MCF 10A (cell line): ENCODE data around the gene CRTC1. TPM values are rescaled to one million over a fixed set of nuclear protein-coding genes. Genes with fewer than 3 reads are reported as not detected.

ENCODE experiments used
- BruUV-seq: library from RNA; stranded (reverse); fragments of 400-500 nt; replicated peaks from 2 replicates; lab custom pipeline; 2021; lab: Mats Ljungman, UMichigan
- CTCF ChIA-PET: fragments of 300-600 bp; sonication (Branson Sonifier 250); formaldehyde crosslinking; extraction: SDS; loops from one replicate; lab custom pipeline; 2021; ENCODE audit warnings: antibody characterized with exemption, inconsistent platforms; lab: Yijun Ruan, JAX
- POLR2A ChIA-PET: fragments of 300-600, 350-650 bp; sonication (Branson Sonifier 250); formaldehyde crosslinking; extraction: SDS; loops from one replicate; lab custom pipeline; 2020; ENCODE audit warnings: antibody characterized with exemption, inconsistent platforms; lab: Yijun Ruan, JAX
- DNase-seq: peaks from one replicate; pipeline ENCODE4 v3.0.0-alpha.2; 2018; ENCODE audit not compliant: unreplicated experiment
- H3K27ac Mint-ChIP-seq: one replicate; pipeline ENCODE4 v1.8.0; 2022; ENCODE audit warnings: mild to moderate bottlenecking, low read depth, mixed read lengths; ENCODE audit not compliant: unreplicated experiment
- H3K27me3 Mint-ChIP-seq: one replicate; pipeline ENCODE4 v1.8.0; 2022; ENCODE audit warnings: mixed read lengths; ENCODE audit not compliant: insufficient read depth, unreplicated experiment
- H3K36me3 Mint-ChIP-seq: one replicate; pipeline ENCODE4 v1.8.0; 2022; ENCODE audit warnings: mild to moderate bottlenecking, moderate library complexity, mixed read lengths; ENCODE audit not compliant: insufficient read depth, unreplicated experiment
- H3K4me1 Mint-ChIP-seq: one replicate; pipeline ENCODE4 v1.8.0; 2022; ENCODE audit warnings: mixed read lengths; ENCODE audit not compliant: insufficient read depth, unreplicated experiment
- H3K4me3 Mint-ChIP-seq: one replicate; pipeline ENCODE4 v1.8.0; 2022; ENCODE audit warnings: mild to moderate bottlenecking, moderate library complexity, mixed read lengths; ENCODE audit not compliant: unreplicated experiment
- H3K9me3 Mint-ChIP-seq: one replicate; pipeline ENCODE4 v1.8.0; 2022; ENCODE audit warnings: mixed read lengths; ENCODE audit not compliant: unreplicated experiment
- intact Hi-C: fragments of 100-400 bp; cut with micrococcal nuclease; formaldehyde crosslinking; loops from 2 replicates; pipeline ENCODE4 v1.14.1; 2022
- total RNA-seq: library from RNA; stranded (reverse); gene quantifications from 2 replicates; pipeline ENCODE4 v1.2.3, GENCODE V29; 2022
- TF ChIP-seq, protein P1 (sequence below): fragments of 200-600 bp; IDR thresholded peaks from one replicate; pipeline ENCODE4 v1.8.0; 2022; ENCODE audit warnings: antibody characterized with exemption, mild to moderate bottlenecking; ENCODE audit not compliant: unreplicated experiment

CRTC1 gene
- total RNA-seq, 1 experiment from 2014 or later = 11.1 TPM

DNA sequence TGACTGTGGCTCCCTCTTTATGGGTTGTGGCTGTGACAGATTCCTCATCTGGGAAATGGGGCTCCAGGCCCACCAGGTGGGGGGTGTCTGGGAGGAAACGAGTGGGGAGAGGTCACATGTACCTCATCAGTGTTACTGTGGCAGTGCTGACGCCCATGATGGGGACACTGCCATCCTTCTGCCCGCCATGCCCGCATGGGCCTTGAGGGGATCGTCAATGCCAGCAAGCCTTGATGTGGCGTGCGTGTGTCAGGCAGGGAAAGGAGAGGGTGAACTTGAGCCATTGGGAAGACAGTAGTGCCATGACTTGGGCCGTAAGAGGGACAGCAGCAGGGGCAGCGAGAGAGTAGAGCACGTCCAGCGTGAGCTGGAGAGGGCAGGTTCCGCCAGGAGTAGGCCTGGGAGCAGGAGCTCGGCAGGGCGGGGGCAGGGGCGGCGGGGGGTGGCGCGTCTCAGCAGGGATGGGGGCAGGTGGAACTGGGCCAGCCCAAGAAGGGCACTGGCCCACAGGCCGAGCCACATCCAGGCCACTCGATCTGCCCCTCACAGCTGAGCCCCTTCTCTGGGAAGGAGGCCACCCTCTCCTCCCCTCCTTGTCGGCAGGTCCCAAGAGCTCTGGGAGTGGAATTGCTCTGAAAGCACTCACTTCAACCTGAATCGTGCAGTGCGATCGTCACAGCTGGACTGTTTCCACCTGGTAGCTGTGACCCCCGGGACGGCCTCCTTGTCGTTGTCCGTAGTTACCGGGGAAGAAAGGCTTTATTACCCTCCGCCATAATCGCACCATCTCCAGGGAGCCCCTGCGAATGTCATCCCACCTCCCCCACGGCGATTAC is 36.7 kb upstream of the CRTC1 start:
- peaks cover 5% of the 10 kb centered on the region for H3K36me3 Mint-ChIP-seq
- POLR2A ChIA-PET = no interaction called here
- no peaks in the 10 kb centered on the region for H3K27me3 Mint-ChIP-seq
- DNase-seq = no peak
- H3K4me3 Mint-ChIP-seq = no peak overlapping the region
- CTCF ChIA-PET = interaction anchor here (0.6 to 1.1 kb wide), 2 partner anchors 20 to 197 kb away, joined by 3 read pairs; no protein-coding TSS in a partner anchor
- H3K4me1 Mint-ChIP-seq = peaks cover 1% of the 10 kb centered on the region
- no TSS peak for BruUV-seq
- H3K27ac Mint-ChIP-seq = no peak overlapping the region
- intact Hi-C loops = no loop called here
- no peaks in the 10 kb centered on the region for H3K9me3 Mint-ChIP-seq
- TF ChIP-seq, protein P1, sequence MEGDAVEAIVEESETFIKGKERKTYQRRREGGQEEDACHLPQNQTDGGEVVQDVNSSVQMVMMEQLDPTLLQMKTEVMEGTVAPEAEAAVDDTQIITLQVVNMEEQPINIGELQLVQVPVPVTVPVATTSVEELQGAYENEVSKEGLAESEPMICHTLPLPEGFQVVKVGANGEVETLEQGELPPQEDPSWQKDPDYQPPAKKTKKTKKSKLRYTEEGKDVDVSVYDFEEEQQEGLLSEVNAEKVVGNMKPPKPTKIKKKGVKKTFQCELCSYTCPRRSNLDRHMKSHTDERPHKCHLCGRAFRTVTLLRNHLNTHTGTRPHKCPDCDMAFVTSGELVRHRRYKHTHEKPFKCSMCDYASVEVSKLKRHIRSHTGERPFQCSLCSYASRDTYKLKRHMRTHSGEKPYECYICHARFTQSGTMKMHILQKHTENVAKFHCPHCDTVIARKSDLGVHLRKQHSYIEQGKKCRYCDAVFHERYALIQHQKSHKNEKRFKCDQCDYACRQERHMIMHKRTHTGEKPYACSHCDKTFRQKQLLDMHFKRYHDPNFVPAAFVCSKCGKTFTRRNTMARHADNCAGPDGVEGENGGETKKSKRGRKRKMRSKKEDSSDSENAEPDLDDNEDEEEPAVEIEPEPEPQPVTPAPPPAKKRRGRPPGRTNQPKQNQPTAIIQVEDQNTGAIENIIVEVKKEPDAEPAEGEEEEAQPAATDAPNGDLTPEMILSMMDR = no peak

DNA sequence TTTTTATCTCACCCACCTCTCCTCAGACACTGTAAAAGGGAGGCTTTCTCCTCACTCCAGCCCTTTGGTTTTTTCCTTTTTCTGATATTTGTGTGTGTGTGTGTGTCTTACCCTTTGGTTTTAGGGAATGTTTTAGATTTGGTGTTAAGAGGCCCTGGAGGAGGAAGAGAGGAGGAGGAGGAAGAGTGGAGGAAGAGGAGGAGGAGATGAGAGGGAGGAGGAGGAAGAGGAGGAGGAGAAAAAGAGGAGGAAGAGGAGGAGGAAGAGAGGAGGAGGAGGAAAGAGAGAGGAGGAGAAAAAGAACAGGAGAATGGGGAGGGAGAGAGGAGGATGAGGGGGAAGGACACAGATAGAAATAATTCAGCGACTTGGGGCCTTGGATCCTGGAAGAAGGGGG is 36.1 kb upstream of the CRTC1 start:
- CTCF ChIA-PET = interaction anchor here (1.1 kb wide), 1 partner anchor 19 kb away, joined by 3 read pairs; no protein-coding TSS in a partner anchor
- Mint-ChIP-seq H3K36me3 (peaks cover 5% of the 10 kb centered on the region), H3K4me1 (peaks cover 5% of the 10 kb centered on the region), H3K27me3 (no peaks in the 10 kb centered on the region), H3K9me3 (no peaks in the 10 kb centered on the region), H3K27ac (no peak overlapping the region), H3K4me3 (no peak overlapping the region)
- BruUV-seq = no TSS peak
- intact Hi-C loops = no loop called here
- no peak for DNase-seq
- POLR2A ChIA-PET = interaction anchor here (0.6 kb wide), 1 partner anchor 88 kb away, joined by 4 read pairs; no protein-coding TSS in a partner anchor
- TF ChIP-seq, protein P1 = no peak

DNA sequence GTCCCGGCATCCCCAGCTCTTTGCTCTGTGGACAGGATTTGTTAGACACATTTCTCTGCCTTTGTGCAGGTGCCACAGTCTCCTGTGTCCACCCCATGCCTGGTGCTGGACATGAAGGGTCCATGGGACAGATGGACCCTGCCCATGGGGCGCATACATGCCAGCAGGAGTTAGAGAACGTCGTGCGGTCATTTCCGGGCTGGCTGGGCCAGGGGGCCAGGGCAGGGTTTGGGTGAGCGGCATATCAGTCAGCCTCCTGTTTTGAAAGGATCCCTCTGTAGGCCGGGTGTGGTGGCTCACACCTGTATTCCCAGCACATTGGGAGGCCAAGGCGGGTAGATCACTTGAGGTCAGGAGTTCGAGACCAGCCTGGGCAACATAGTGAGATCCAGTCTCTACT is 35.7 kb upstream of the CRTC1 start:
- Mint-ChIP-seq H3K9me3 (no peaks in the 10 kb centered on the region), H3K27ac (no peak overlapping the region), H3K4me1 (peaks cover 5% of the 10 kb centered on the region), H3K36me3 (peaks cover under 1% of the 10 kb centered on the region), H3K27me3 (no peaks in the 10 kb centered on the region), H3K4me3 (no peak overlapping the region)
- ChIA-PET POLR2A (interaction anchor here (0.6 kb wide), 1 partner anchor 88 kb away, joined by 4 read pairs; no protein-coding TSS in a partner anchor), CTCF (no interaction called here)
- BruUV-seq = no TSS peak
- TF ChIP-seq, protein P1 = no peak
- DNase-seq = no peak
- intact Hi-C loops = no loop called here

DNA sequence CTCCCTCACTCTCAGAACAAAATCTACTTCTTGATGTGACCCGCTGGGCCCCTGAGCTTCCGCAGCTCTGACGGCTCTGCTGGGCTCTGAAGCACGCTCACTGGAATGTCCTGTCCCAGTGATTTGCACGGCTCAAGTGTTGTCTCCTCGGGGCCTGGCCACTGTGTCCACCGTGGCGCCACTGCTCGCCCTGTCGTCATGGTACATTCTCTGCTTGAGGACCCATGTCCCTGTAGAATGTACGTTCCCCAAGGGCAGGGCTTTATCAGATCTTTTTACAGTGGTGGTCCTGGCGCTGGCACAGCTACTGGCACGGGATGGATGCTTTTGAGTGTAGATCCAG is 34.5 kb upstream of the CRTC1 start:
- Mint-ChIP-seq H3K4me3 (no peak overlapping the region), H3K4me1 (peaks cover 5% of the 10 kb centered on the region), H3K9me3 (no peaks in the 10 kb centered on the region), H3K36me3 (no peaks in the 10 kb centered on the region), H3K27ac (no peak overlapping the region), H3K27me3 (no peaks in the 10 kb centered on the region)
- no peak for DNase-seq
- no TSS peak for BruUV-seq
- CTCF ChIA-PET = no interaction called here
- TF ChIP-seq, protein P1 = no peak
- intact Hi-C loops = no loop called here
- POLR2A ChIA-PET = no interaction called here
